GM18511 (cell line): ENCODE measurements around the gene MSI2.

Experiments
- ATAC-seq: cut with Tn5 transposase; IDR thresholded peaks from one replicate; pipeline ENCODE4 v1.9.1; 2021; ENCODE audit warnings: mild to moderate bottlenecking, moderate library complexity; ENCODE audit not compliant: unreplicated experiment

The MSI2 gene

GRCh38 chr17:57639381-57639780, 383.1 kb downstream of the MSI2 start:
- ATAC-seq, result no peak

- ATAC-seq, result no peak
Measured at GRCh38 chr17:57640079-57640478, 383.8 kb downstream of the MSI2 start.

- ATAC-seq, result no peak
Measured at GRCh38 chr17:57641761-57642160, 385.4 kb downstream of the MSI2 start.

- ATAC-seq, result no peak
Measured at GRCh38 chr17:57643062-57643461, 386.7 kb downstream of the MSI2 start.

GRCh38 chr17:57644326-57644725, 388.0 kb downstream of the MSI2 start:
- no peak for ATAC-seq

GRCh38 chr17:57645950-57646665, 389.8 kb downstream of the MSI2 start:
- no peak for ATAC-seq

GRCh38 chr17:57648720-57649119, 392.4 kb downstream of the MSI2 start:
- ATAC-seq, result no peak

GRCh38 chr17:57649191-57649590, 392.9 kb downstream of the MSI2 start:
- no peak for ATAC-seq

- ATAC-seq, result no peak
Measured at GRCh38 chr17:57649731-57650484, 393.6 kb downstream of the MSI2 start.

GRCh38 chr17:57650548-57650947, 394.2 kb downstream of the MSI2 start:
- ATAC-seq, result no peak

GRCh38 chr17:57651451-57651850, 395.1 kb downstream of the MSI2 start:
- no peak for ATAC-seq

GRCh38 chr17:57651996-57652395, 395.7 kb downstream of the MSI2 start:
- no peak for ATAC-seq

GRCh38 chr17:57652811-57653210, 396.5 kb downstream of the MSI2 start:
- no peak for ATAC-seq

GRCh38 chr17:57653279-57653678, 397.0 kb downstream of the MSI2 start:
- no peak for ATAC-seq

GRCh38 chr17:57654040-57654775, 397.9 kb downstream of the MSI2 start:
- ATAC-seq, result no peak

- no peak for ATAC-seq
Measured at GRCh38 chr17:57655553-57655952, 399.2 kb downstream of the MSI2 start.

GRCh38 chr17:57657211-57657610, 400.9 kb downstream of the MSI2 start:
- ATAC-seq, result no peak

- no peak for ATAC-seq
Measured at GRCh38 chr17:57662041-57662440, 405.7 kb downstream of the MSI2 start.

GRCh38 chr17:57662644-57663308, 406.5 kb downstream of the MSI2 start:
- no peak for ATAC-seq

GRCh38 chr17:57663326-57664070, 407.2 kb downstream of the MSI2 start:
- ATAC-seq, result no peak
